Measurements from ENCODE around the gene PNMA6F.

DNA sequence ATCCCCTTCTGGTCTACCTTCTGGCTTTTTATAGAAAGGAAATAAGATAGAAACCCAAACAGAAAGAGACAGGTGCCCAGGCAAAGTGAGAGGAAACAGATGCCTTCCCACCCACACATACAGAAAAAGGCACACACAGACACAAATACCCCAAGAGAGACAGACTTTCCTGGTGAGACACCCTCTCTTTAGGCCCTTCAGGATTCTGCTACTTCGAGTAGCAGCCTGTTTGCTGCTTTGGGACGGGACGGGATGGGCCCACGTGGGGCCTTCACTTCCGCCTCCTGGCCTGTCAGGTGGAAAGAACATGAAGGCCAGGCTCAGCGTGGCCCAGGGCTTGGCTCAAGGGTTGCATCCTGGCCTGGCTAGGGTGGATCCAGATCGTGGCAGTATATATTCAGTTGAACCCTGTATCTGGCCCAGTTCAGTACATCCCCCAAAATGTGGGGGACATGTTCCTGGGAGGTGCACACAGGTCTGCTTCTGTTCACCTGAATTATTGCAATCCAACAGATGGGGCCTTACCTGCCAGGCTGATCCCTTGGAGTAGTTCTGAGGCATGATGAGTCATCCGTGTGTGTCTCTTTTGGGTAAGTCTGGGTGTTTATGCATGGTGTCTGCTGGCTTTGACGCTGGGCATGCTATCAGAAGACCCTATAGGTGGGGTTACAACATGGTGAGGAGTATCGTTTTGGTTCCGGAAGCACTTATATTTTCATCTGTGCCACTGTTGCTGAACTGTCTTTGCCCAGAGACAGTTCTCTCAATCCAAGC, 14.7 kb upstream of the PNMA6F start:
- TF ChIP-seq, protein P1, sequence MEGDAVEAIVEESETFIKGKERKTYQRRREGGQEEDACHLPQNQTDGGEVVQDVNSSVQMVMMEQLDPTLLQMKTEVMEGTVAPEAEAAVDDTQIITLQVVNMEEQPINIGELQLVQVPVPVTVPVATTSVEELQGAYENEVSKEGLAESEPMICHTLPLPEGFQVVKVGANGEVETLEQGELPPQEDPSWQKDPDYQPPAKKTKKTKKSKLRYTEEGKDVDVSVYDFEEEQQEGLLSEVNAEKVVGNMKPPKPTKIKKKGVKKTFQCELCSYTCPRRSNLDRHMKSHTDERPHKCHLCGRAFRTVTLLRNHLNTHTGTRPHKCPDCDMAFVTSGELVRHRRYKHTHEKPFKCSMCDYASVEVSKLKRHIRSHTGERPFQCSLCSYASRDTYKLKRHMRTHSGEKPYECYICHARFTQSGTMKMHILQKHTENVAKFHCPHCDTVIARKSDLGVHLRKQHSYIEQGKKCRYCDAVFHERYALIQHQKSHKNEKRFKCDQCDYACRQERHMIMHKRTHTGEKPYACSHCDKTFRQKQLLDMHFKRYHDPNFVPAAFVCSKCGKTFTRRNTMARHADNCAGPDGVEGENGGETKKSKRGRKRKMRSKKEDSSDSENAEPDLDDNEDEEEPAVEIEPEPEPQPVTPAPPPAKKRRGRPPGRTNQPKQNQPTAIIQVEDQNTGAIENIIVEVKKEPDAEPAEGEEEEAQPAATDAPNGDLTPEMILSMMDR (IDR thresholded peaks at IDR 0.05), result no peak
- no peak for TF ChIP-seq POLR2AphosphoS5 (IDR thresholded peaks at IDR 0.05)
- TF ChIP-seq EP300 (IDR thresholded peaks at IDR 0.05), result no peak
- no peak for TF ChIP-seq POLR2A (IDR thresholded peaks at IDR 0.05)
